Transverse colon (tissue), 4 donors: Measurements from ENCODE around the gene PTGIS. TPM values are rescaled to one million over a fixed set of nuclear protein-coding genes. Genes with fewer than 3 reads are reported as not detected.

Source experiments
- DNase-seq: peaks from one replicate; pipeline ENCODE4 v3.0.0-alpha.2; 2019
- H3K27ac ChIP-seq, 4 donors: fragments of 200-600 bp; sonication (generic); 2 replicates each; pipeline ENCODE4 v1.5.1; 2016 to 2018; ENCODE audit warnings: inconsistent platforms in 4 of 4
- H3K27me3 ChIP-seq: fragments of 200-600 bp; sonication (generic); 2 replicates; pipeline ENCODE4 v1.5.1; 2017; ENCODE audit warnings: inconsistent platforms
- H3K36me3 ChIP-seq, 4 donors: fragments of 200-600 bp; sonication (generic); 2 replicates each; pipeline ENCODE4 v1.5.1; 2017 to 2019; ENCODE audit warnings: inconsistent platforms in 4 of 4
- H3K4me1 ChIP-seq, 4 donors: fragments of 200-600 bp; sonication (generic); 2 replicates each; pipeline ENCODE4 v1.5.1; 2017 to 2020; ENCODE audit warnings: inconsistent platforms in 4 of 4
- H3K4me3 ChIP-seq, 4 donors: fragments of 200-600 bp; sonication (generic); 1 replicate in 1 of 4; 2 replicates in 3 of 4; pipeline versions ENCODE4 v1.5.1 to v1.6.1; 2017 to 2019; ENCODE audit warnings: inconsistent platforms in 4 of 4
- H3K9me3 ChIP-seq, 2 donors: fragments of 200-600 bp; sonication (generic); 2 replicates each; pipeline ENCODE4 v1.5.1; 2017 to 2019; ENCODE audit warnings: inconsistent platforms in 2 of 2
- CTCF ChIP-seq, 5 experiments: fragments of 200-600 bp in 3 of 5; fragments of 450-650 bp in 2 of 5; sonication (generic) in 3 of 5; IDR thresholded peaks; 1 replicate in 2 of 5; 2 replicates in 3 of 5; pipeline ENCODE4 v1.5.1; 2016 to 2017; ENCODE audit warnings: antibody characterized with exemption in 5 of 5, inconsistent platforms in 3 of 5, mild to moderate bottlenecking in 2 of 5, moderate library complexity in 1 of 5
- EP300 ChIP-seq: sonication (generic); formaldehyde crosslinking; IDR thresholded peaks from one replicate; pipeline ENCODE4 v1.6.1; 2017; ENCODE audit warnings: antibody characterized with exemption, low read depth
- POLR2A ChIP-seq: fragments of 450-650 bp; IDR thresholded peaks from one replicate; pipeline ENCODE4 v1.6.1; 2016; ENCODE audit warnings: antibody characterized with exemption, mild to moderate bottlenecking, moderate library complexity
- POLR2AphosphoS5 ChIP-seq, 3 donors: sonication (generic); formaldehyde crosslinking; IDR thresholded peaks; one replicate each; pipeline ENCODE4 v1.6.1; 2016; ENCODE audit warnings: antibody characterized with exemption in 3 of 3
- WGBS, 2 donors: methylation state at CpG; one replicate each; pipeline ENCODE4 v1.1.5; 2018; ENCODE audit warnings: low coverage in 1 of 2; 5-methylcytosine and 5-hydroxymethylcytosine counted together
- in situ Hi-C, 4 donors: fragments of 200-750 bp; cut with MboI; loops; one replicate each; pipeline versions ENCODE4 v1.15.0 to v1.15.1; 2017; ENCODE audit warnings: low sequenced_read_pairs in 3 of 4, low pct_ligation_motif_present in 1 of 4, low pct_unique_long_range_greater_than_20kb in 1 of 4
- intact Hi-C: fragments of 100-400 bp; cut with DNase I; formaldehyde crosslinking; loops from one replicate; pipeline ENCODE4 v1.15.1; 2023; ENCODE audit warnings: low total_unique reads
- total RNA-seq, 4 donors: library from RNA; depleted of rRNA; stranded (reverse); fragments of >200 nt; gene quantifications; one replicate each; pipeline ENCODE4 v1.1.0, GENCODE V29; 2016

PTGIS gene
- total RNA-seq, 4 donors from 2014 or later = 9.4 to 22.3 (median 15.6) TPM

GRCh38 chr20:49561806-49562205 lies 6.1 kb downstream of the PTGIS start:
- 54% methylated on average over 2 of the region's 2 CpGs; no CpG with 5 or more reads in 1 of the 2 donors for WGBS, 2 donors
- no peak for TF ChIP-seq POLR2A
- no peak for TF ChIP-seq CTCF (IDR thresholded peaks at IDR 0.05)
- TF ChIP-seq EP300 = no peak
- TF ChIP-seq POLR2AphosphoS5 (IDR thresholded peaks at IDR 0.05) = no peak
- in situ Hi-C loops (no loop called here), intact Hi-C loops (no loop called here)
- Histone ChIP-seq H3K27ac (peak overlapping the region; percentile 48 to 87 (median 70)), H3K4me1 (peaks cover 0 to 7% (median 0%) of the 10 kb centered on the region in 4 donors), H3K9me3 (no peaks in the 10 kb centered on the region), H3K36me3 (no peaks in the 10 kb centered on the region), H3K4me3 (no peak overlapping the region), H3K27me3 (peaks cover 18% of the 10 kb centered on the region)
- DNase-seq = no peak

- H3K4me3 ChIP-seq = no peak overlapping the region
- H3K36me3 ChIP-seq = no peaks in the 10 kb centered on the region
- peaks cover 0 to 7% (median 0%) of the 10 kb centered on the region in 4 donors for H3K4me1 ChIP-seq
- 80% methylated on average over 4 of the region's 4 CpGs; no CpG with 5 or more reads in 1 of the 2 donors for WGBS, 2 donors
- peak overlapping the region; percentile 48 to 87 (median 70) for H3K27ac ChIP-seq
- intact Hi-C loops (no loop called here), in situ Hi-C loops (no loop called here)
- peaks cover 18% of the 10 kb centered on the region for H3K27me3 ChIP-seq
- TF ChIP-seq EP300 (no peak), POLR2A (no peak), POLR2AphosphoS5 (IDR thresholded peaks at IDR 0.05) (no peak), CTCF (IDR thresholded peaks at IDR 0.05) (no peak)
- peak; percentile 1 for DNase-seq
- H3K9me3 ChIP-seq = no peaks in the 10 kb centered on the region
Observed at GRCh38 chr20:49561256-49561655, 6.7 kb downstream of the PTGIS start.

GRCh38 chr20:49560646-49561045 lies 7.3 kb downstream of the PTGIS start:
- no peaks in the 10 kb centered on the region for H3K36me3 ChIP-seq
- 85 to 87% methylated on average over 8 to 11 of the region's 11 CpGs for WGBS, 2 donors
- H3K9me3 ChIP-seq = no peaks in the 10 kb centered on the region
- H3K27ac ChIP-seq = peak overlapping the region in 3 of 4 donors; percentile 58 to 87 (median 71)
- H3K4me3 ChIP-seq = no peak overlapping the region
- in situ Hi-C loops = no loop called here
- H3K27me3 ChIP-seq = peaks cover 16% of the 10 kb centered on the region
- intact Hi-C loops = no loop called here
- no peak for TF ChIP-seq POLR2AphosphoS5 (IDR thresholded peaks at IDR 0.05)
- no peak for TF ChIP-seq POLR2A
- no peak for TF ChIP-seq EP300
- no peak for TF ChIP-seq CTCF (IDR thresholded peaks at IDR 0.05)
- peak; percentile 6 for DNase-seq
- peaks cover 0 to 7% (median 0%) of the 10 kb centered on the region in 4 donors for H3K4me1 ChIP-seq

- 80 to 85% methylated on average over 2 to 7 of the region's 7 CpGs for WGBS, 2 donors
- in situ Hi-C loops (no loop called here), intact Hi-C loops (no loop called here)
- Histone ChIP-seq H3K4me3 (no peak overlapping the region), H3K9me3 (no peaks in the 10 kb centered on the region), H3K27ac (peak overlapping the region; percentile 1 to 87 (median 56)), H3K4me1 (peaks cover 0 to 7% (median 0%) of the 10 kb centered on the region in 4 donors), H3K36me3 (no peaks in the 10 kb centered on the region), H3K27me3 (peaks cover 15% of the 10 kb centered on the region)
- DNase-seq = peak; percentile 4
- TF ChIP-seq CTCF (IDR thresholded peaks at IDR 0.05) (no peak), EP300 (no peak), POLR2A (no peak), POLR2AphosphoS5 (IDR thresholded peaks at IDR 0.05) (no peak)
Observed at GRCh38 chr20:49560186-49560585, 7.8 kb downstream of the PTGIS start.
